Ureter (tissue), 1 donor: ENCODE results near the gene GPC5. TPM values are rescaled to one million over a fixed set of nuclear protein-coding genes. Genes with fewer than 3 reads are reported as not detected.
"Not testable (repeated sequence)": the region's sequence is repeated elsewhere in the genome, so short reads cannot be mapped to it uniquely, and the experiment has no call there.

Experiments
- DNase-seq: peaks from one replicate; pipeline ENCODE4 v3.0.0-alpha.2; 2020; ENCODE audit warnings: low spot score
- total RNA-seq: library from RNA; stranded (reverse); gene quantifications from one replicate; pipeline ENCODE4 v1.2.4, GENCODE V29; 2023
- donor health status: DM: yes; HTN: yes; CAD: no.

Gene GPC5
- total RNA-seq, 1 donor from 2014 or later = 0.39 TPM

GRCh38 chr13:92640936-92641335 is 1242.5 kb downstream of the GPC5 start:
- DNase-seq = no peak

DNA sequence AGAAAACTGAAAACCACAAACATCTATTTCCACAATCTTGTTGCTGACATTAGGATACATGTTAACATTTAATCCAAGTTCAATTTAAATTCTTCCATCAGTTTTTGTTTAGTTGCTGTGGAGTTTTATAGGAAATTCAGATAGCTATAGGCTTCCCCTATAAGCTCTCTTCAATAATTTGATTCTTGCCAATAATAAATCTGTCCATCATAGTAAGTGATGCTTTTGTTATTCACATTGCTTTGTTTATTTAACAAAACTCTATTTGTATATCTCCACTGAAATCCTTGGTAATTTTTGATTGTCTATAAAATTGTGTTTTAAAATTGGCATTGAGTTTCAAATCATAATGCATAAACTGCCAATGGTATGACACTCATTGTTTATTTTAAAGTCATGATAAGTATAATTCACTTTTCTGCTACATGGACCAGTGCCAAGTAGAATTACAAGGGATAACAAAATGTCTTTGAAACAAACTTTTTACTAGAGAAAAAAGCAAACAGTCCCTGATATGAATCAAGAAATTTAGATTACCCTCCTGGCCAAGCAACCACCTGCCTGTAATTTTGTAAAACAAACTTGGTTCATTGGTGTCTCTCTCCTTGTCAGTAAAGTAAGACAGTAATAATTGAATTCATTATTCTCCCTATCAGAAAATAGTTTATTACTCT is 1250.9 kb downstream of the GPC5 start:
- no peak for DNase-seq

GRCh38 chr13:92656103-92656502 is 1257.7 kb downstream of the GPC5 start:
- no peak for DNase-seq

DNA sequence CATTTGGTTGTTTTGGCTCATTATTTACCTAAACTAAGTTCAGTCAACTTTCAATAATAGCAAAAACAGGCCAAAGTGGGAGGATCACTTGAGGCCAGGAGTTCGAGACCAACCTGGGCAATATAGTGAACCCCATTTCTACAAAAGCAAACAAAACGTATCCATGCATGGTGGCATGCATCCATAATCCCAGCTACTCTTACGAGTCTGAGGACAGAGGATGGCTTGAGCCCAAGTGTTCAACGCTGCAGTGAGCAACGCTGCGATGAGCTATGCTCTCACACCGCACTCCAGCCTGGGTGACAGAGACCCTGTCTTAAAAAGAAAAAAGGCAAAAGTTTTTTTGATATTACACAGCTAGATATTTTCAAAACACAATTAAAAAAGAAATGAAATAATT is 1258.2 kb downstream of the GPC5 start:
- DNase-seq = no peak

GRCh38 chr13:92657565-92657964 is 1259.1 kb downstream of the GPC5 start:
- no peak for DNase-seq

GRCh38 chr13:92658293-92658692 is 1259.9 kb downstream of the GPC5 start:
- no peak for DNase-seq

- no peak for DNase-seq
Observed at GRCh38 chr13:92661406-92661805, 1263.0 kb downstream of the GPC5 start.

- DNase-seq = no peak
Observed at GRCh38 chr13:92668157-92668556, 1269.7 kb downstream of the GPC5 start.

DNA sequence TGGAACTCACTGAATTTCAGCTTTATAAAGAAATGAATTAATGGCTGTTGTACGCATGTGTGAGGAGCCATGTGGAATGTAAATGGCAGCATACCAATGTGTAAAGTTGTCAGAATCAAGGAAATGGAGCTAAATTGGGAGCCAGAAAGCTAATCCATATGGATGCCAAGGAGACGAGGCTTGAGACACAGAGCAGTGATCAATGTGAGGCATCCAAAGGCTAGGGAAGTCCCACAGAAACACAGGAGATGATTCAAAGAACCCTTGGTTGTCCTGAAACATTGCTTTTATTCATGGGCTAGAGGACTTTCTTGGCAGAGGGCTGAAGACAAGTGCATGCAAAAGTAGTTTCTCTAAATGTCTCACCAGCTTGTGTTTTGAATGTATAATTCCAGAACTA is 1271.7 kb downstream of the GPC5 start:
- no peak for DNase-seq

DNA sequence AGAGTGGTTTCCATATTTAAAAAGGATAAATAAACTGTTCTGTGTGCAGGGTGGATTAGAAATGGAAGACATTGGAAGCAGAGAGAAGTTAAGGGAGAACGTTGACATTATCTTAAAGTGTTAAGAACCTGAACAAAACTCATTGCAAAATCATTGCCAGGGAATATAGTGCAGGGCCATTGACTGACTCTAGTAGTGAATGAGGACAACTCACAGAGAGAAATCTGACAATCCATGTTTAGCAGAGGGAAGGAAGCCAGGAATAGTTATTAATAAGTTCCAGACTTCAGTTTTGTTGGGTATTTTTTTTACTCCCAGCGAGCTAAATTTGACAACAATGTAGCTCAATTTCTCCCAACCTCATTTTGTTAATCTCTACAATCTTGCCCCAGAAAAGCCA is 1273.4 kb downstream of the GPC5 start:
- no peak for DNase-seq

DNA sequence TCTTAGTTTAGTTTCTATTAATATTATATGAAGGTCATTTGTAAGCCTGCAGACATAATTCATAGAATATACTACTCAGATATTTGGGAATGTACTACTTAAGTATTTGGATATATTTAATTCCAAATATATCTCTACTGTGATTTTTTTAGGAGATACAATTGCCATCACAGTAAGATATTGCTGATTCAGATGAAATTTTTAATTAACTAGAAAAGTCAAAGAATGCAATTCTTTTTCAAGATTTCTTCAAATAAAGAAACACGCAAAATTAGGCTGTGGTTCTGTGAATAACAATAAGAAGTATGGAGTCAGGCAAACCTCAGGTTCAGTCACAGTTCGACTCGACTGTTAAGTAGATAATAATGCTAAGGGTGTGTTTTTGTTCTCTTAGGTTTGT is 1277.8 kb downstream of the GPC5 start:
- DNase-seq = no peak

DNA sequence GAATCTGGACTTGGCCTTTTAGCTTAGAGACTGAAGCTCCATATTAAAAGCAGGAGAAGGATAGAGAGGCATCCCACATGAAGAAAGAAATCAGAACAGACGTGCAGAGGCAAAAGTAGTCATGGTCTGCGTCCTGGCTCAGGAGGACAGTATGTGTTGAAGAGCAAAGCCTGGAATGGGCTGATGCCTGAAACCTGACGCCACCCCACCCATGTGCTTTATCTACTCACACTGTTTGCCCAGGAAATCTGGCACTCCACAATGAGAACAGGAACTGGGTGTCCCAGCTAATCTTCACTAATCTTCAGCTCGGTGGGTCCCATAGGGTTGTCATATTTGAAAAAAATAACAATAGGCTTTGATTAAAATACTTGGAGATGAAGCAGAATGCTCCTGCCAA is 1279.2 kb downstream of the GPC5 start:
- no peak for DNase-seq

- no peak for DNase-seq
Observed at GRCh38 chr13:92679602-92680001, 1281.2 kb downstream of the GPC5 start.

DNA sequence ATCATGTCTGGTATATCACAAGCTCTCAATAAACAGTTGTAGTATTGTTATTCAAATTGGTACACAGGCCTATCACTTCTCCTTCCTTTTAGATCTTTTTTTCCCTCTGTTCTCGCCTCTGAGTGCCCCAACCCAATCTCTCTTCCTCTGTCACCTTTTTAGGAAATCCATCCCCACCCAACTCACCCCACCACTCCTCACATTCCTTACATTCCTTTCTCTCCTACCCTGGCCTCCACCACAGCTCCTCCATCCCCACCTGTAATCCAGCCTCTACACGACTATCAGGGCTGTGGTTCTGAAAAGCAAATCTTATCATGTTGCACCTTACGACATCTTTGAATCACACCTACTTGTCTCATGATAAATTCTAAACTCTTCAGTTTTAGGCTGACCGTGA is 1282.8 kb downstream of the GPC5 start:
- no peak for DNase-seq

DNA sequence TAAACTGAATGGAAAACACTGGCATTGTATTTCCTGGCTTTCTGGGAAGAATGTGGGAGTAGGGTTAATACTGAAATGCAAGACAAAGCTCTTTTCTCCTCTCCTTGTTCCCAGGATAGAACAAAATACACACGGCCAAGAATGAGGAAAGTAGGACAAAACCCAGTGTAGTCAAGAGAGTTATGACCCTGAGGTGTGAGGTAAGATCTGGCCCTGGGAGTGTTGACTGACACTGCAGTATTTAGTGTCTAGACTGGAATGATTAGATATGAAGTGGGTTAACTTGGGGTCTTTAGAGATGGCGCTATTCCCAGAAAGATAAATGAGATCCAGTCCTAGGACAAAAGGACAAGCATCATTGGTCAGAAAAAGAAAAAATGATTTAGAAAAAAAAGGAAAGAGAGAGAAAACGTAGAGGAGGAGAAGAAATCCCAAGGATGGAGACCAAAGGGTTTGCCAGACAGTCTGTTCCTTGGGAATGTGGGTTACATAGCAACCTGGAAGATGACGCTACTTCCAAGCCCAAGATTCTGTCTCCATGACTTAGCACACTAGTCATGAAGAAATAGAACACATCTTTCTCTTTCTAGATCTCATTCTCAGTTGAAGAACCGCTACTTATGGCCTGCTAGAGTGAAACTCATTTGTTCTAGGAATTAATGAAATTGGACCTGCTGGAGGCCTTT is 1284.6 kb downstream of the GPC5 start:
- no peak for DNase-seq

GRCh38 chr13:92694047-92694446 is 1295.6 kb downstream of the GPC5 start:
- no peak for DNase-seq

DNA sequence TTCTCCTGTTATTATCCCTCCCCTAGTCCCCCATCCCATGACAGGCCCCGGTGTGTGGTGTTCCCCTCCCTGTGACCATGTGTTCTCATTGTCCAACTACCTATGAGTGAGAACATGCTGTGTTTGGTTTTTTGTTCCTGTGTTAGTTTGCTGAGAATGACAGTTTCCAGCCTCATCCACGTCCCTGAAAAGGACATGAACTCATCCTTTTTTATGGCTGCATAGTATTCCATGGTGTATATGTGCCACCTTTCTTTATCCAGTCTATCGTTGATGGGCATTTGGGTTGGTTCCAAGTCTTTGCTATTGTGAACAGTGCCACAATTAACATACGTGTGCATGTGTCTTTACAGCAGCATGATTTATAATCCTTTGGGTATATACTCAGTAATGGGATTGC is 1297.4 kb downstream of the GPC5 start:
- not testable (repeated sequence) for DNase-seq

DNA sequence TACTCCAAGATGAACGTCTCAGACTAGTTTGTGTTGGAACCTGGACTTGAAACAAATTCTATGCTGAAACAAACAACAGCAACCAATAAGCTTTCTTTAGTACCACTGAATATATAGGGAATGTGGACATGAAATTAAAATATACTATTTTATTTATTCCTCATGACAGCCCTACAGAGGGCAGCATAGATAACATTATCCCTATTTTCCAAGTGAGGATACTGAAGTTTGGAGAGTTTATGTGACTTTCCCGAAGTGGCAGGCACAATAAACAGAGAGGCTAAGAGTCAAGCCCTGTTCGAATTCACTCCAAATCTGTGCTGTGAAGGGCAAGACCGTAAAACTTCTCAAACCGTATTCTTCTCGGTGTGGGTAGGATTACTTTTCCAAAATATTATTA is 1318.3 kb downstream of the GPC5 start:
- DNase-seq = no peak

DNA sequence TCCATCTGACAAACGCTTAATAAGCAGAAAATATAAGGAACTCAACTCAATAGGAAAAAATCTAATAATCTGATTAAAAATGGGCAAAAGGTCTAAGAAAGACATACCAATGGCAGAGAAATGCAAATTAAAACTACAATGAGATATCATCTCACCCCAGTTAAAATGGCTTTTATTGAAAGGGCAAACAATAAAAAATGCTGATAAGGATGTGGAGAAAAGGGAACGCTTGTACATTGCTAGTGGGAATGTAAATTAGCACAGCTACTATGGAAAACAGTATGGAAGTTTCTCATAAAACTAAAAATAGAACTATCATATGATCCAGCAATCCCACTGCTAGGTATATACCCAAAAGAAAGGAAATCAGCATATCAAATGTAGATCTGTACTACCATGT is 1319.4 kb downstream of the GPC5 start:
- DNase-seq = no peak

GRCh38 chr13:92719868-92720267 is 1321.4 kb downstream of the GPC5 start:
- no peak for DNase-seq

DNA sequence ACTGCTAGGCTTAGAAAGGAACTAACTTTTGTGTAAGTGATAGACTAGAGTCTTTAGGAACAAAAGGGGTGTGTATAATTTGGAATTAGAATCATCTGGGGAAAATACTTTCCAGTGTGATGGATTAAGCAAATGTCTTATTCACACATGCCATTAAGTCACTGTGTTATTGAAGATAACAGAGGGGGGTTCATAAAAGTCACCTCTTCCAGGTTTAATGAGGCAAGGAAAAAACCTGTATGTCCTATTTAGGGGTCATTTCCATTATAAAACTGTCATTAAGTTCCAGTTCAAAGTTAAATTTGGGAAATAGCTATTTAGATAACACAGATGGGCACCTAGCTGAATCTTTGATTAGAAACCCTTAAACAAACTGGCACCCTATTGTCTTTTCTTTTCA is 1323.2 kb downstream of the GPC5 start:
- no peak for DNase-seq

- DNase-seq = no peak
Observed at GRCh38 chr13:92727118-92727517, 1328.7 kb downstream of the GPC5 start.

- DNase-seq = no peak
Observed at GRCh38 chr13:92734068-92734467, 1335.6 kb downstream of the GPC5 start.

DNA sequence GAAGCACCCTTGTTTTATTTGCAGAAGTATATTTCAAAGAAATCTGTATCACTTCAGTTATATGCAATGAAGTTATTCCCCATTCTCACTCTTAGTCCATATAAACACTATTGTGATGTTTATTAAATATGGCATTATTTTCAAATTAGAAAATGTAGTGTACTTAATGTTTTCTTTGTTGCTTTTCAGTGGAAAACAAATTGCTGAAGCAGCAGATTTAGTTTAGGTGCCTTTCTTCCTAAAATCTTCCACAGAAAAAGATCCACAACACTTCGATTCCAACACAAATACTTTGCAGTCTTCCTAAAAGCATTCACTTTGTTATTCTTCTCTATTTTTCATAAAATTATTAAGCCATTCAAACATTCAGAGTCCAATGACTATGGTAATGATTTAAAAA is 1336.1 kb downstream of the GPC5 start:
- DNase-seq = no peak
